CD4-positive, alpha-beta T cell treated with Interleukin-6 for 4 hours (primary cell): ENCODE data around the gene GRIK4.

Source experiments
- DNase-seq: peaks from one replicate; pipeline ENCODE4 v3.0.0-alpha.2; 2020; ENCODE audit warnings: mixed read lengths

GRIK4 gene

DNA sequence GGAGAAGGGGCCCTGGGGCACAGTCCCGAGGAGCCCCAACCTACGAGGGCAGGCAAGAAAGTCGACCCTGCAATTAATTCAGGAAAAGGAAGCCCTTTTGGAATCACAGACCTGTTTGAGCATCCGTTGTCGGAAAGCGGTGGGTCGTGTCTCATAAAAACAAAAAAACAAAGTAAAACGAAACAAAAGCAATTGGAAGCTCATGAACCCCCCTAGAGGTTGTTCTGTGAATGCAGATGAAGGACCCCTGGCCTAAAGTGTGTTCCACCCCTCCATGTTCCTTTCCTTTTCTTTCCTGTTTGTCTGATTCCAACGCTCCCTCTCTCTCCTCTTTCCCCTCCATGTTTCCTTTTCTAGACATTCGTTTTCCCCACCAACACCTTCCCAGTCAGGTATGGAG, 203.7 kb downstream of the GRIK4 start:
- no peak for DNase-seq

DNA sequence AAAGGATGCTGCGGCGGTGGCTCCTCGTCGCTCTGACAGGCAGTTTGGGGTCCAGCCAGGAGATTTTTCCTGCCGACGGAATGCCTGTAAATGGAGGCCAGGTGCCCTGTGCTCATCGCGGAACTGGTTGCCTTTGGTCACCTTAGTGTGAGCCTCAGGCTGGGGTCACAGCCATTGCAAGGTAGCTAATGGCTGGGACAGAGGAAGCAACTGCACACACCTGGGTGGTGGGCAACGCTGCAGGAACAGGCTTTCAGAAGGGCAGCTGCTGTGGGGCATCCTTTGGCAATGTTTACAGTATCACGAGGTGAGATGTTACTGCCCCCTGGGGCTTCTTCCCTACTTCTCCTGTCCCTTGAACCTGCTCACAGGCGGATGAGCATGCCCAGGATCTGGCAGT, 205.5 kb downstream of the GRIK4 start:
- no peak for DNase-seq

DNA sequence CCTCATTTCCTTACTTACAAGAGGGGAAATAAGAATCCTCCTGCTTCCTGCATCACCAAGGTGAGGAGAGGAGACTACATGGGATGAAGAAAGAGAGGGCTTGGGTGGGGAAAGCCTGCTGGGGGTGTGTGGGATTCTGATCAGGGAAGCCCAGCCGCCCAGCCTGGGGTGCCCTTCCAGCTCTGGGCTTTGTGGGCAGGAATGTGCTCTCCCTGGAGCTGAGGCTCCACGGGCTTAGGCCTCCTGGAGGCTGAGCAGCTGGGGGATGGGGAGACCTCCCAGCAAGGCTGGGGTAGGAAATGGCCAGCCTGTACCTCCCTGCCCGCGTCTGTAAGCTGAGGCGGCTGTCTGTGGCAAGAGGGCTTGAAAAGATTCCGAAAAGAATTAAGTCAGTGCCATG, 206.1 kb downstream of the GRIK4 start:
- DNase-seq, result no peak

DNA sequence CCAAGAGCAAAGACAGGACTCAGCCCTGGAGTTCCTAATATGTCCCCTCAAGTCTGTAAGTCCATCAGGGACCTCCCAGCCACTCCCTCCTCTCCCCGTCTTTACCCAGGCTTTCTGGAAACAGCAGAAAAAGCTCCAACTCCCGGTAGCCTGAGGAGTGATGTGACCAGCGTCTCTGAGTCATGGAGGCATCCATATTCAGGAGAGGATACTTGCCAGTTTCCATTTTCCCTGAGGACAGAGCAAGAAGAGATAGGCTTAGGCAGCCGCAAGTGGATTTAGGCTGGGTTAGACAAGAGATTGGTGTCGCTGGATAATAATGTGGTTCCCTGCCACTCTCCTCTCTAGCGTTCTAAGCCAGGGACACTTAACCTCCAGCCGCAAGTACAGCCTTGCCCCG, 206.6 kb downstream of the GRIK4 start:
- no peak for DNase-seq

DNA sequence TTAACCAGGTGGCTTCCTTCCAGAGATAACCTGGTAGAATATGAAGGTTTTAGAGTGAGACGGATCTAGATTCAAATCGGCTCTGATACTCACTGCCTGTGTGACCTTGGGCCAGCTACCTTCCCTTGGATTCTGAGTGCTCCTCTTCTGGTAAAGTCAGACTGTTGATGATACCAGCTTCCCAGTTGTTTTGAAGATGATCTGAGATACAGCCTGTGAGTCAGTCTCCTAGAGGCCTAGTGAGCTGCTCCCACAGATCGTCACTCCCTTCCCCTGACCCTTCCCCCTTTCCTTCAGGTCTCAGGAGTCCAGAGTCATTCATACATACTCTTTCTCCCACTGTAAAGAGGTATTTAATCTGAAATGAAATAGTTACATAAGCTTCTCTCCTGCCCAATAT, 207.8 kb downstream of the GRIK4 start:
- DNase-seq, result no peak

DNA sequence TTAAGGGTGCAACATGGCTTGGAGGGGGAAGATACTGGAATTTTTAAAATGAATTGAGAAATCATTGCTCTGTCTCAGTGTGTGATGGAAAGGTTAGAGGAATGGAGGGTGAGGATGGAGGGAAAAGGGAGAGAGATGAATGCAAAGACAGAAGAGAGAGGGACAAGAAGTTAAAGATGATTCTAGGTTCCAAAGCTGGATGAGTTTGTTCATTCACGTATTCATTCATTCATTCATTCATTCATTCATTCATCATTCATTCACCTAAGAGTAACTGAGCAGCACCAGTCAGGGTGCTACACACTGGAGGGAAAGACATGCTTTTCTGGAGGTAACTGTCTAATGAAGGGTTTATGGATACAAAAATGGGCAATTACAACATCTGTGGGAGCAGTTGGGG, 209.2 kb downstream of the GRIK4 start:
- no peak for DNase-seq

DNA sequence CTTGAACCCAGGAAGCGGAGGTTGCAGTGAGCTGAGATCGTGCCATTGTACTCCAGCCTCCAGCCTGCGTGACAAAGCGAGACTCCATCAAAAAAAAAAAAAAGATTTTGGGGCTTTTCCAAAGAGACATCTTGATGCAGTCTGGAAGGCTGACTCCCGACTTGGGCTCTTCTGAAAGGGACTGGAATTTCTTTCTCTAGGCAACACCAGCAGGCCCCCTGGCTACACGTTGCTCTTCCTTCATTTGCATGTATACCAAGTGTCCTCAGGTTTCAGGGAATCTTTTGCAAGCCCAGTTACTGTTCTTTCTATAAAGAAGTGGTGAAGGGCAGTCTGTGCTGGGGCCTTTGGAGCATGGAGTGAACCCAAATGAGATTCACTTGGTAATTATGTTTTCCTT, 211.0 kb downstream of the GRIK4 start:
- DNase-seq, result no peak

DNA sequence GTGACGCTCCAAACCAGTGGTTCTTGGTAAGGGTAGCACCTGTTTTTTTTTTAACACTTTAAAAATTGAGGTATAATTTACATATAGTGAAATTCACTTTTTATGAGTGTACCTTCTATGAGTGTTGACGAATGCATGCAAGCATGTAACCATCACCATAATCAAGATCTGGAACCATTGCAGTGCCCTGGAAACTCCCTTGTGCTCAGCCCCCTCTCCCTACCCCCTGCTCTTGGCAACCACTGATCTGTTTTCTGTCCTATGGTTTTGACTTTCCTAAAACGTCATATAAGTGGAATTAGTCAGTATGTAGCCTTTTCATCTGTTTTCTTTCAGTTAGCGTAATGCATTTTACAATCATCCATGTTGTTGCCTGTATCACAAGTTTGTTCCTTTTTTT, 212.2 kb downstream of the GRIK4 start:
- DNase-seq, result no peak

DNA sequence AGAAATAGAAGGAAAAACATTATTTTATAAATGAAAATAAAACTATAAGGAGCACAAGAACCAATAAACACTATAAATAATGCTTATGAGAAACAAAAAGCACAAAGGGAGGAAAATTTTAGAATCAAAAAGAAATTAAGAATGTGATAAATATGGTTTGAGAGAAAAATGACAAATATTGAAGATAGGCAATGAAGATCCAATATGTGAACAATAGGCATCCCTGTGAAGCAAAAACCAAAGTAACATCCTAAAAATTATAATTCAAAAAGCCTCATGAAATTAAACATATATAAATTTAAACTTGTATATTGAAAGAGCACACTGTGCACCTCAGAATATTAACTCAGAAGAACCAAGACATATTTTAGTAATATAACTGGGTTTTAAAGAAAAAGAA, 216.2 kb downstream of the GRIK4 start:
- no peak for DNase-seq

DNA sequence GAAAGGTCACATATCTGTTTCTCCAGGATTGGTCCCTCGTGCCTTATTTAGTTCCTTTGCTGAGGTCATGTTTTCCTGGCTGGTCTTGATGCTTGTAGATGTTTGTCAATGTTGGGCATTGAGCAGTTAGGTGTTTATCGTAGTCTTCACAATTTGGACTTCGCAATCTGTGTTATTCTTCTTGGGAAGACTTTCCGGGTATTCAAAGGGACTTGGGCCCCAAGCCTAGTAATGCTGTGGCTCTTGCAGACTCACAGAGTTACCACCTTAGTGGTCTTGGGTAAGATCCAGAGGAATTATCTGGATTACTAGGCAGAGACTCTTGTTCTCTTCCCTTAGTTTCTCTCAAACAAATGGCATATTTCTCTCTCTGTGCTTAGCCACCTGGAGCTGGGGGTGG, 223.5 kb downstream of the GRIK4 start:
- no peak for DNase-seq

DNA sequence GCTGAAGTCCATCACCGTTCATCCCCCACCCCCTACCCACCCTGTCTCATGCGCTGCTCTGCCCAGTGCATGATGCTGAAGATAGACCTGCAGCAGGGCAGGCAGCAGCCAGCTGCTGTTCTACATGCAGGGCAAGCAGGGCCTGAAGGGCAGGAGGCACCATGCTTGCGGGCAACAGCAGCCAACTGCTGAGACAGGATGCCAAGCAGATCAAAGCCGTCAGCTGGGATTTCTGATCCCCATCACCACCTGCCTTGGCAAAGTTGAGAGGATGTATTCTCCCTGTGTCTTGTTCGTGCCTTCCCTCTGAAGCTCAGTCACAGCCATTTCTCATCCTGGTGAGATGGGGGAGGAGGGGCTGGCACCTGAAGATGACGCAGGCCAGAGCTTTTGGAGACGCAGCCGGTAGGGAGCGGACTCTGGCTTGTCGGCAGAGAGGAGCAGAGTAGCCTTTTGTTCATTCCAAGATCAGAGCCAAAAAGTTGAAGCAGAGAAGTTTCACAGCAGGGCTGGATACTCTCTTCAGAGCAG, 227.0 kb downstream of the GRIK4 start:
- no peak for DNase-seq

DNA sequence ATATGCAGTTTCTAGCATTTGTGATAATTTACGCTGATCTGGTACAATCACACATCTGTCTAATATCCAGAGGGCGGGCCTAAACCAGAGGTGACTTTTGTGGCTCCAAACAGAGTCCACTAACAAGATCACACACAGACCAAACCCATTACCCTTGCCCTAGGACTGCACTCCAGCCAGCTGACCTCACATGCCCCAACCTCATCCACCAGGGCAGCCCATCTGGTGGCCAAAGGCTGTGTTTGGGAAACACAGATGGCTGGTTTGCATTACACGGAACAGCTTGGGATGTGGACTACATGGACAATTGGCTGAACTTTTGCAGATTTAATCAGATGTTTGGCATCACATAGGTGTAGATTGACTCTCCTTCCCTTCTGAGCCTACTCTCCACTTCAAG, 228.2 kb downstream of the GRIK4 start:
- DNase-seq, result no peak

DNA sequence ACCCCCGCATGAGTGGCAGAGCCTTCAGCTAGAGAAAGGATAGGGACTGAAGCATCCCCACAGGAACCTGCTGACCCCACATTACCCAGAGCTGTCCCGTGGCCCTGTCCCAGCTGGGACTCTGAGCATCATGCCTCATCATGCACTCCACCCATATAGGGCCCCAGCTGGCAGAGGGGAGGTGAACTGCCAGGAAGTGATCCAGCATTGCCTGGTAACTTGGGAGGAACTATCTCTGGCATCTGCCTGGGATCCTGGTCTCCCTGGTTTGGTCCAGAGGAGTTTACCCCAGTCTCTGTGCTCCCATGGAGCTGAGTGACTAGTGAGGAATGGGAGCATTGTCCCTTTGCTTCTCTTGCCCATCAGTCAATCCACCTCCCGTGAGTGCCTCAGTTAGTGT, 228.8 kb downstream of the GRIK4 start:
- no peak for DNase-seq

DNA sequence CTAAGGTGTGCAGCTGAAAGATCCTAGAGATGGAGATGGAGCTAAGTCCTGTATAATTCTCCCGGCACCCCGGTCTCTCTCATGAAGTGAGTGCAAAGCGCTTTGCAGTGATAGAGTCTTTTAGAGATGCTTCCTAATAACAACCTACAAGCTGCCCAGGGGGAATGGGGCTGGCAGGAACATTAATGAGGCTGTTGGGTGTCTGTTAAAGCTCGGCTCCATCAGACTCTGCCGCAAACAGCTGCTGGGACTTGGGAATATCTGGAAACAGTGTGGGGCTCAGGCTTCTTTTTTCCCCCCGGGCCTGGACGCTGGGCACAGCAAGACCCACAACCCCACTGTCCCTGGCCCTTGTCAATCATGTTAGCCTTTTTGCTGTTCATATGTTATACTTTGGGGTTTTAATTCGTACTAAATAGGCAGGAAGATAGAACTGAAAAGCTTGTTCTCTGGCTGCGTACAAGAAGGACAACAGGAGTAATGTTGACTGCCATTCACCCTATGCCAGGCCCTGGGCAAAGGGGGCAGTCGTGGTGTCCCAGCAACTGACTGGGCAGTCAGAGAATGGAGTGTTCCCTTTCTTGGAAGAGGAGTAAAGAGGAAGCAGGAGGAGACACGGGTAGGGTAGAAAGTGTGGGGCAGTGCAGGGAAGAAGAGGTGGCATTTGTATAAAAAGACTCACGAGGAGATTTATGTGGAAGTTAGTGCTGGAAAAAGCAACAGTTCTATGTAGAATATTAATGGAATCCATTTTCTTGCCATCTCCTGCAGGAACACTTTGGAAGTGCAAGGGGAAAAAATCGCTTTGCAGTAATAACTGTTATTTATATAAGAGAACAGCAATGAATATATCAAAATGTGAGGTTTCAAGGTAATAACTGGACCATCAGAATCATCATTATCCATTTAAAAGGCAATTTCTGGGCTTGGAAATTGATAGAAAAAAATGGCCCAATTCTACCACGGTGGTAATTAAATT, 232.8 kb downstream of the GRIK4 start:
- no peak for DNase-seq

DNA sequence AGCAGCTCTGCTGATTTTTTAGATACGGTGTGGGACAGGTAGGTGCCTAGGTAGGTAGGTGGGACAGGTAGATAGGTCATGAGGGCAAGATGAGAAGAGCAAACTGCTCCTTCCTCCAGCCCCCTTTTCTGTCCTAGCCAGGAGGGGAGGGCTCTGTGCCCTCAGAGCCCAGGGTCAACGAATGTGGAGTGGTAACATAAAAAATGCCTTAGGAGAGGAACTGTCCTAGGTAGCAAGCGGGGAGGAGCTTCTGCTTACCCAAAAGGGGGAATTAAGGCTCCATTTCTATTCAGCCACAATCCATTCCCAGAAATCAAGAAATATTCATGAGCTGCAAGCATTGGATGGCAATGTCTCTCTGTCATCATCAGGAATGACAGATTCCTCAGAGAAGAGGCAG, 234.8 kb downstream of the GRIK4 start:
- DNase-seq, result no peak

DNA sequence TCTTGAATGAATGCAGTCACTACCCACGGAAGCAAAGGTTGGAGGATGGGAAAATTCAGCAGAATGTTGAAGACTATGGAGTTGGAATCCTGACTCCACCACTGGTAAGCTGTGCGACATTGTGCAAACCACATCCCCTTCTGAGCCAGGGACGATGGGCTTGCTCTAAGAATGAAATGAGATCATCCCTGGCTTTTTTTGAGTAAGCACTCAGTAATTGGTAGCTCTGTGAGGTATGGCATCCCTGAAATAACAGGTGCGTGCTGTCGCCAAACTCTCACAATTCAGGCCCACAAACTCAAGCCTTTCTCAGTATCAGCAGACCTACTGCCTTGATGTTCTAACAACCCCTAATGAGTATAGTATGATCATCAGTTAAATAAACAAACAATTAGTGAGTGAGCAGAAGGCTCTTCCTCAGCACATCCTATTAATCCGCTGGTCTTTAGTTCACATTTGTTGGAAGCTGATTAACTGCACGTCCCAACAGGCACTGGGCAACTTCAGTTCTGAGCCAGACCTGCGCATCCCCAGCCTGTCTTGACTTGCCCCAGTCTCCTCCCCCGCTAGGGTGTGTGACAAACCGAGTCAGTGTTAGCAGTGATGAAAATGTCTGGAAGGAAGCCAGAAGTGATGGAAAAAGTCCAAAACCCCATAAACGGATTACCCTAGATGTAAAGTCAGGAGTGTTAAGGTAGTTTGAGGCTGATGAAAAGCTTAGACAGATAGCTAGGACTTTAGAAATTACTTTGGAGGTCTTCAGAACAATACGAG, 235.5 kb downstream of the GRIK4 start:
- DNase-seq, result no peak

DNA sequence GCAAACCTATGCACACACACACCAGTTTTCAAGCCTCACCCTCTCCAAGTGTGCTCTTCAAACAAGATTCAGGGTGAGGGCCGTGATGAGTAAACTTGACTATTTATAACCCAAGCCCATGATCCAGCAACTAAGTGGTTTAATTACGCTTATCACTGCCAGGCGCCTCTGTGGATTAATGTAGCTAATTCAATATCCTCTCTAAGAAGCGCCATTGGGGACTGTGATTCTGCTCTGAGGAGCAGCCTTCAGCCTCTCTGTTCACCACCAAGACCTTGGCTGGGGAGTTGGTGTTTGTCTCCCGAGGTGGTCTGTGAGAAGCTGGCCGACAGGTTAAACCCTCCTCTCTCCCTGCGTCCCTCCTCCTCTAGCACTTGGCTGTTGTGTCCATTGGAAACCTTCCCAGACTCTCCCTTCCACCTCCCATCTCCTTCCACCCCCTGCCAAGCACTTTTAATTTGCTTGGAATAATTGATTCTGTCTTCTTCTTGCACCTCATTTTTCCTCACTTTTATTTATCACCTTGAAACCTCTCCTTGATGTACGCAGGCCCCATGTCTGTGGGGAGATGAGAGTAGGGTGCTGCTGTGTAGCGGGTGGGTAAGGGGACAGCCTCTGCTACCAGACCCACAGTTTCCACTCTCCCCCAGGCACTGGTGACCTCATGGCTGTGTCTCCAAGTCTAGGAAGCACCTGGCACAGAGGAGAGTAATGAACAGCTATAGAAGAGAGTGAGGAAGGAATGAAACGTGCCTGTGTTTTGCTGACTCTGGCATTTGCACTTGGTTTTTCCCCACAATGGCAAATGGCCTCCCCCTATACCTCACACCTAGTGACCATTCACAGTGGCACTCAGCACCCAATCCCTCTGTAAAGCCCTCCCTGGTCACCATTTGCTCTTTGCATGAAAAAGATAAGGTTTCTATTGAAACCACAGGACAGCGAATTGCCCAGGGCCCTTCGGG, 236.6 kb downstream of the GRIK4 start:
- no peak for DNase-seq

DNA sequence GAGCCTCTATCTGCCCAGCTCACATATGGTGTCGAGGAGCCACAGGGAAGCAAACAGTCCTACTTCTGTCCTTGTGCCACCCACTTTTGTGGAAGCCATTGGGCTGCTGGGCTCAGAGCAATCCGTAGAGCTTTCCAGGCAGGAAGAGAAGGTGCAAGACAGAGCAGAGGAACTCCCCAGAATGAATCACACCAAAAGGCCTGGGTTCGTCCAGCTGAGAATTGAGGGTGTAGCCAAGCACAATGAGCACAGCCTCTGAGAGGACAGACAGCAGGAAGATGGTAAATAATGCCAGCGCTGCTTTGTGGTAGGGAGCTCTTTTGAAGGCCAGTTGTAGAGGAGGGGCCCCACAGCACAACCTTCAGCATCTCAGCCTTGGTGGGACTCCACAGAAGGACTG, 237.8 kb downstream of the GRIK4 start:
- no peak for DNase-seq

DNA sequence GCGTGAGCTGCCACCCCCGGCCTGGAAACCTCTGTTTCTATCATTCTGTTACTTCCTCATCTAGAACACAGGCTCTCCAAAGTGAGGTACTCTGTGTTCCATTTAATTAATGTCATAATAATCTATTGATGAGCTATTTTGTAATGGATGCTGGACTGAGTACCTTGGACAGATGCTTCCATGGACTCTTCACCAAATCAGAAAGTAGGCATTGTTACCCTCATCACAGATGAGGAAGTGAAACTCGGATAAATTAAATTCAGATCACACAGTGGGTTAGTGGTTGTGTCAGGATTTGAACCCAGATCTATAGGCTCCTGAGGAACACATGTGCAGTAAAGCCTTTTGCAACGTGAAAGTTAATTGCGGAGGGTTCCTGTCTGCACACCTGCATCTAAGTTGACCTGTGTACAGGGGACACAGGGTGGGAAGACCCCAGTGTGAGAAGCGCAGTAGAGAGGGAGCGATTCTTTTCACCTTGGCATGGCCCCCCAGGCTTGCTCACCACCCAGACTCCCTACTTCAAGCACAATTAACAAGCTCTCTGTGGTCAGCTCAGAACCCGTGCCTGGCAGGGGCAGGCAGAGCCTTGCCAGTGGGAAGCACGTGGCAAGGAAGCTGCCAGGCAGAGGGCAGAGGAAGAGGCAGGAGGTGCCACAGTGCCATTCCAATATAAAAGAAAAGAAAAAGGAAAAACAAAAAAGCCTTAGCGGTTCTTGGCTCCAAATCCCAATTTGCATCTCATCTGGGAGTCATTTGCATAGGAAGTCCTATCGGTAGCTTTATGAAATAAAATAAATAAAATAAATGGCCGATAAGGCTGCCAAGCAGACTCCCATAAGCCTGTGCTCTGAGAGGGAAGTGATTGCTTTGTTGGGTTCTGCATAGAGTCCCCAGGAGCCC, 239.3 kb downstream of the GRIK4 start:
- DNase-seq, result no peak

DNA sequence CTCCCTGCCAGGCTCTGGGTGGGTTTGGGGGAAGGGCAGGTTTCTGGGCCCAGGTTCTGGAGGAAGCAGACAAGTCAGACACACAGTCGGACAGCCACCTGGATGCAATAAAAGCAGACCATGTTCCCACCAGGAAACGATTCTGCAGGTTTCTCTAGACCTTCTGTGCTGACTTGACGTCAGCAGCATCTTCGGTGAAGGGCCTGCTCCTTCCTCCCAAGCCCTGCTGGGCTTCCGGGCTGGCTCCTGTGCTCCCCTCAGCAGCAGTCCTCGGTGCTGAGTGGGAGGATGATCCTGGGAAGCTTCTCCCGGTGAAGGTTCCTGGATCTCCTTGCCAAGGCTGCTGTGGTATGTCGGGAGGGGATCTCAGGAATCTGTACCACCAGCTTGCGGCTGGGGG, 240.0 kb downstream of the GRIK4 start:
- DNase-seq, result no peak

DNA sequence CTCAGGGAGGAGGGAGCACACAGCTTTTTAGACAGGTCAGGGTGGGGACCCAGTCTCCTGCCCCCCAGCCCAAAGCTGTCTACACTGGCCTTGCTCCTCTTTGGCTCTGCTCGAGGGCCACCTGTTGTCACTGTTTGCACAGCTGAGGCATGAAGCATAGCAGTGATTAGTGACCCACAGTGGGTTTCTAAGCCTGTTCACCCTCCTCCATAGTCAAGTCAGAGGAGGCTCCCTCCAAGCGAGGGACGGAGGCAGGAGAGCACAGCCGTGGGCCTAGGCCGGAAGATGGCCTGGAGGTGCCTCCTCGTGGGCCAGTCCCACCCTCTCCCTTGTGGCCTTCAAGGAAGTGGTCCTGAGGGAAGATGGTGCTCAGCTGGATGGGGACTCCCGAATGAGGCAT, 241.1 kb downstream of the GRIK4 start:
- no peak for DNase-seq

DNA sequence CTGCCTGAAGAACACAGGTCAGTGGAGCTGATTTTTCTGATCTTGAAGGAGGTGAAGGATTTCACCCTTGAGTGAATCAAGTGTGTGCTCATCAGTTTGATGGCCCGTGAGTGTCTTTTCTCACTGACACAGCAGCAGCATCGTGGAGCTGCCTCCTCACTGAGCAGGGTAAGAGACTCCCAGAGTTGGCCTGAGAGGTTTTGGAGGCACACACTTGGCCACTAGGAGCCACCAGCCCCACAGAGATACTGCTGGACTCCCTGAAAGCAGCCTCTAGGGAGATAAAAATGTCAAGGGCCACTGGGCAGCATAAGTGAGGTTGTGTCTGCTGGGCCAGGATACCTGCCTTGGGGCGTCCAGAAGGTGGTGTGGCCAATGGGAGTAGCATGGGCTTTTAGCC, 245.4 kb downstream of the GRIK4 start:
- no peak for DNase-seq
